ENCODE results near the gene NME7.

- TF ChIP-seq CTCF (IDR thresholded peaks at IDR 0.05) = no peak
- TF ChIP-seq POLR2A (IDR thresholded peaks at IDR 0.05) = no peak
Observed at GRCh38 chr1:169201084-169201619, 166.4 kb downstream of the NME7 start.
